T-helper 17 cell (primary cell): ENCODE measurements around the gene TBX21. TPM values are rescaled to one million over a fixed set of nuclear protein-coding genes. Genes with fewer than 3 reads are reported as not detected.

Source experiments
- ATAC-seq: fragments of 150-1000 bp; cut with Tn5 transposase; 2 replicates; pipeline ENCODE4 v1.10.0; 2021; ENCODE audit warnings: mild to moderate bottlenecking, moderate library complexity
- DNase-seq, 3 donors: peaks; one replicate each; pipeline versions ENCODE4 v3.0.0 to v3.0.0-alpha.2; 2020 to 2021
- H3K9me3 ChIP-seq: one replicate; pipeline ENCODE4 v1.7.0; 2013; ENCODE audit warnings: low read length, mild to moderate bottlenecking; ENCODE audit not compliant: control insufficient read depth, poor library complexity, severe bottlenecking
- H3K27ac Mint-ChIP-seq: one replicate; pipeline ENCODE4 v1.8.0; 2022; ENCODE audit warnings: mild to moderate bottlenecking, moderate library complexity, mixed read lengths
- H3K27me3 Mint-ChIP-seq: one replicate; pipeline ENCODE4 v1.8.0; 2022; ENCODE audit warnings: mixed read lengths
- H3K36me3 Mint-ChIP-seq: one replicate; pipeline ENCODE4 v1.8.0; 2022; ENCODE audit warnings: low read depth, mixed read lengths
- H3K4me1 Mint-ChIP-seq: one replicate; pipeline ENCODE4 v1.8.0; 2022; ENCODE audit warnings: mild to moderate bottlenecking, mixed read lengths
- H3K4me3 Mint-ChIP-seq: one replicate; pipeline ENCODE4 v1.8.0; 2022; ENCODE audit warnings: mild to moderate bottlenecking, moderate library complexity, mixed read lengths
- total RNA-seq, 4 donors: library from RNA in 2 of 4; stranded (reverse) in 2 of 4; gene quantifications; one replicate each; pipeline ENCODE4 v1.2.3 and lab custom pipeline; 2022 to 2026

Gene TBX21
- total RNA-seq, 2 donors from 2014 or later: 7.9 to 8.8 TPM

DNA sequence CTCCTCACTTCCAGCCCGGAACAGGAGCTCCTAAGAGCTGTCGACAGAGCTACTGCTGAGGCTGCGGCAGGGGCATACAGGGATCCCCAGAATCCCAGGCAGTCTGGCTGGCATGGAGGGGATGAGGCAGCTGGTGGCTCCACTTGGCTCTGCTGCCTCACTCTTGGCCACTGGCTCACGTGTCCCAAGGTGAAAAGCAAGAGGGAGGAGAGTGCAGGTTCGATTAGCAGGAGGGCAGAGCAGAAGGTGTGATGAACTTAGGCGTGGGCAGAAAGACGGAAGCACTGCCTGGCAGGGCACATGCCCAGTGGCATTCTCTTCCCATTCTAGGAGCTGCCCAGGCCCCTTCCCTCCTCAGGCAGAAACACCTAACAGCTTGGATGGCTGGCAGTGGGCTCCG, 11.3 kb upstream of the TBX21 start:
- ATAC-seq (no peak), DNase-seq (no peak)
- Mint-ChIP-seq H3K27ac (peak overlapping the region; percentile 49), H3K4me3 (peak overlapping the region; percentile 70), H3K27me3 (peaks cover 18% of the 10 kb centered on the region), H3K4me1 (peaks cover 49% of the 10 kb centered on the region), H3K36me3 (no peaks in the 10 kb centered on the region)
- peaks cover 3% of the 10 kb centered on the region for H3K9me3 ChIP-seq

DNA sequence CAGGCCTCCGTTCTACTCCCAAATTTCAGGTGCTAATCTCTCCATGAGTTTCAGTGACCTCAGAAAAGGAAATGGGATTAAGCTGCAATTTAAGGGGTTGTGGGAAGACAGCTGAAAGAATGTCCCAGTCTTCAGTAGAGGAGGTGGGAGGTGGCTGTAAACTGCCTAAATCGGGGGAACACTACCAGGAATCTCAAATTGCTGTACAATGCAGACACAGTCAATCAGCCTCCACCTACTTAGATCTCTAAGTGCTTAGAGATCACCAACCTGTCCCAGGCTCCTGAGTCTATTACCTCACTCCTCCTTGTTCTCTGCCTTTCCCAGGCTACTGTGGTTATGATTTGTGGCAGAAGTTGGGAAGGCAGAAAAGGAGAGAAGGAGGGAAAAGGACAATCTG, 8.3 kb upstream of the TBX21 start:
- peak overlapping the region; percentile 37 for H3K27ac Mint-ChIP-seq
- H3K4me3 Mint-ChIP-seq: no peak overlapping the region
- H3K36me3 Mint-ChIP-seq: no peaks in the 10 kb centered on the region
- peaks cover 3% of the 10 kb centered on the region for H3K9me3 ChIP-seq
- peaks cover 18% of the 10 kb centered on the region for H3K27me3 Mint-ChIP-seq
- peaks cover 33% of the 10 kb centered on the region for H3K4me1 Mint-ChIP-seq
- ATAC-seq (no peak), DNase-seq (no peak)

DNA sequence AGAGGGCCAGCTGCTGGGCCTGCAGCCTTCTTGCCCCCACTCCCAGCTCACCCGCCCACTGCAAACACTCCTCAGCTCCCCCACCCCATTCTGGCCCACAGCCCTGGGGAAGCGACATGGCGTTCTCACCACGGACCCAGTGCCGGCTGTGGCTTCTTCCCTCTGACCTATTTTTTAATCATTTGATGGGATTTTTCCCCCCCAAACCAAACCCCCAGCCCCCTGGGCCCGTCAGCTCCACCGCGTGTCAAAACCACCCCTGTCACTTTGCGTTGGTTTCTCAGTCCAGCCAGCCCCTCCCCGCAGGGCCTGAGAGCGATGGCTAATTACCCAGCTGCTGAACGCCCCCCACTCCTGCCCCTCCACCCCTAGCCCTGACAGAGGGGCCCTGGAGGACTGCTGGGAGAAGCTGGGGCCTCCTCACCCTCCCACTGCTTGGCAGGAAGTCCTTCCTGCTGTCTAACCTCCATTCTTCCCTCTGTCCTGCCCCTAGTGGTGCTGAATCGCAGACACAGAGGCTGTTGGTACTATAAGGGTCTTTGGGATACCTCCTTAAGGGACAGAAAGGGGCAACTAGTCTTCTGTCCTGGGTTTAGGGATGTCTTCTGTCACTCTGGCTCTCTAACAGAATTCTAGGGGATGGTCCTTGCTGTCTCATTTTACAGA, 7.5 kb upstream of the TBX21 start:
- ATAC-seq: no peak
- no peak for DNase-seq
- Mint-ChIP-seq H3K4me1 (peaks cover 28% of the 10 kb centered on the region), H3K27ac (peak overlapping the region; percentile 37), H3K4me3 (no peak overlapping the region), H3K27me3 (peaks cover 18% of the 10 kb centered on the region), H3K36me3 (no peaks in the 10 kb centered on the region)
- H3K9me3 ChIP-seq: peaks cover 2% of the 10 kb centered on the region

DNA sequence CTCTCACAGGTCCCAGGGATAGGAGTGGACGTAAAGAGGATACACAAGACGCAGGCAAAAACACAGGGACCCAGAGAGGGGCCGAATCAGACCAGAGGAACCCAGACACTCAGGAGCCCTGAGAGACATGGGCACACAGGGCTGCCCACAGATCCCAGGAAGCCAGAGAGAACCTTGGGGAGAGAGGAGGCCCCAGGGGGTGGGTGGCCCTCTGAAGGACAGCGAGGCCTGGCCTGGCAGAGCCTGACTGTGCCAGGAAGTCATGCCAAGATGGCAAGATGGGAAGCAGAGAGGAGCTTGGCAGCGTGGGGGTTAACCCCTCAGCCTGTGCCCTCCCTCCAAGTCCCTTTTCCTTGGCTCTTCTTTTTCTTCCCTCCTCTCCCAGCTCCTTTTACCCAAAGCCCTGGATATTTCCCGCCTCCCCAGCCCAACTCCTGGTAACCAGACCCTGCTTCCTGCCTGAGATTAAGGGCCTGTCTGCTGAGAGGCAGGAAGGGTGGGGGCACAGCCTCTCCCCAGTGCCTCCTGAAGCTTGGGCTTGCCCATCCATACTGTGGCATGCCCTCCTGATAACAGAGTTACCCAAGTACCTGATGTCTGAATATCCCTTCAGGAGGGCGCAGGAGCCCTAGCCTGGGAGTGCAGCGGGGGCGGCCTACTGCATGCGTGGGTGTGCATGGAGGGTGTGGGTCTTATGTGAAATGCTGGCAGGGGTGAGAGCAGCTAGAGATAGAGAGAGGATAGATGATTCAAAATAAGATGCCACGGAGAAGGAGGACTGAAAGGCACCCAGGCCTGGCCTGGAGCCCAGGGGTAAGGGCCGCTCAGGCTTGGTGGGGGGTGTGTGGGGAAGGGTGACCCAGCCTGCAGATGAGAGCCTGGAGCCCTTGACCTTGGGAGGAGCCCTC, 6.0 kb upstream of the TBX21 start:
- ATAC-seq (no peak), DNase-seq (no peak)
- no peak overlapping the region for H3K27ac Mint-ChIP-seq
- H3K9me3 ChIP-seq: no peaks in the 10 kb centered on the region
- H3K4me3 Mint-ChIP-seq: no peak overlapping the region
- H3K27me3 Mint-ChIP-seq: peaks cover 18% of the 10 kb centered on the region
- peaks cover 18% of the 10 kb centered on the region for H3K4me1 Mint-ChIP-seq
- no peaks in the 10 kb centered on the region for H3K36me3 Mint-ChIP-seq

DNA sequence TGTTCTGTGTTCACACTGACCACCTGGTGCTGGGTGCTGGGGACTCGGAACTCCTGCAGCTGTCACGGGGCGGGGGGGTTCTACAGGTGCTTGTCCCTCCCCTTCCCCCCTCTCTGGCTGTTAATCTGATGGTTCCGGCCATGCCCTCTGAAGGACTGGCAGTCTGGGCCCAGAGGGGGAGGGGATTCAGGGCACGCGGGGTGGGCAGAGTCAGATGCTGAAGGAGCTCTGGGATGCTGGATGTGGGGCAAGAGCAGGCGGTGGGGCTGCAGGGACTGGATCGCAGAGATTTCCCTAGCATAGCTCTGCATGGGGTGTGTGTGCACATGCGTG, 5.4 kb upstream of the TBX21 start:
- DNase-seq (no peak), ATAC-seq (no peak)
- H3K27ac Mint-ChIP-seq: no peak overlapping the region
- H3K27me3 Mint-ChIP-seq: peaks cover 18% of the 10 kb centered on the region
- no peaks in the 10 kb centered on the region for H3K36me3 Mint-ChIP-seq
- peaks cover 23% of the 10 kb centered on the region for H3K4me1 Mint-ChIP-seq
- H3K9me3 ChIP-seq: no peaks in the 10 kb centered on the region
- H3K4me3 Mint-ChIP-seq: no peak overlapping the region

DNA sequence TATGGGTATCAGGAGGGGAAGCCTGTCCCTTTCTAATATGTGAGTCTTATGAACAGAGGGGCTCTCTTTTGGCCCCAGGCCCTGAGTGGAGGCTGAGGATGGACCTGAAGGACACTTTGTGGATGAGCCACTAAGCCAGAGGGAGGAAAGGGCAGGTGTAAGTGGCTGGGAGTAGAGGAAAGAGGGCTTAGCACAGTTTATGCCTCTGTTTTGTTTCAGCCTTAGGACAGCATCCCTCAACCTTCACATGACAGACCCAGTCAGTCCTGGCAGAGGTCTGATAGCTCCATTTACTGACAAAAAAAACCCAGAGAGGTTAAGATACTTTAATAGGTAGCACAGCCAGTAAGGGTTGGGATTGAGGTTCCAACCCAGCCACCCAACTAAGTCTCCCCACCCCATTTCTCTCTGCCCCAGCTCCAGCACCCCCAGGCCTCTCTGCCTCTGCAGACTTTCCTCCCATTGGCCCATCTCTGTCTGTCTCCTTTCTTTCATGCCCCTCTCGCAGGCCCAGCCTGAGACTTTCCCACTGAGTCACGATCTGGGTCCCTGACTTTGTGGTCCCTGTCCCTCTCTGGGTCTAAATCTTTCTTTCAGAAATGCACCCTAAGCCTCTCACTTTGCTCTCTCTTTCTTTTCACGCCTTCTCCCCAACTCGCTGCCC, 4.7 kb upstream of the TBX21 start:
- Mint-ChIP-seq H3K4me3 (no peak overlapping the region), H3K27ac (no peak overlapping the region), H3K4me1 (peaks cover 26% of the 10 kb centered on the region), H3K27me3 (peaks cover 18% of the 10 kb centered on the region), H3K36me3 (no peaks in the 10 kb centered on the region)
- ATAC-seq (no peak), DNase-seq (no peak)
- H3K9me3 ChIP-seq: no peaks in the 10 kb centered on the region

DNA sequence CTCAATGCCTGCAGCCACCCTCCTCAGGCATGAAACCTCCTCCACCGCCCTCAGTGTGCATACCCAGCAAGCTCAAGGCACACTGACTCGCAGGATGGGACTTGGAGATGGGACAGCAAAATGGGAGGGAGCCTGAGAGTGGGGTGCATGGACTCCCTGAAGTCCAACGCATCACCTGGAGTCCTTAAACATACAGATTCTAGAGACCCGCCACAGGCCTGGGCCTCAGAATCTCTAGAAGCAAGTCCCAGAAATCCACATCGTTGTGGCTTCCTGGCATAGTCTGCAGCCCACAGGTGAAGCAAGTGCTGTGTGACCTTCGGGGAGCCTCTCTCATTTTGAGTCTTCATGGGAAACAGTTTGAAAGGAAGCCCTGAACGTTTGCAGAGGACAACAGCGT, 3.6 kb upstream of the TBX21 start:
- Mint-ChIP-seq H3K27me3 (peaks cover 26% of the 10 kb centered on the region), H3K27ac (no peak overlapping the region), H3K4me3 (no peak overlapping the region), H3K36me3 (peaks cover 2% of the 10 kb centered on the region), H3K4me1 (peaks cover 33% of the 10 kb centered on the region)
- no peak for ATAC-seq
- no peak for DNase-seq
- no peaks in the 10 kb centered on the region for H3K9me3 ChIP-seq

DNA sequence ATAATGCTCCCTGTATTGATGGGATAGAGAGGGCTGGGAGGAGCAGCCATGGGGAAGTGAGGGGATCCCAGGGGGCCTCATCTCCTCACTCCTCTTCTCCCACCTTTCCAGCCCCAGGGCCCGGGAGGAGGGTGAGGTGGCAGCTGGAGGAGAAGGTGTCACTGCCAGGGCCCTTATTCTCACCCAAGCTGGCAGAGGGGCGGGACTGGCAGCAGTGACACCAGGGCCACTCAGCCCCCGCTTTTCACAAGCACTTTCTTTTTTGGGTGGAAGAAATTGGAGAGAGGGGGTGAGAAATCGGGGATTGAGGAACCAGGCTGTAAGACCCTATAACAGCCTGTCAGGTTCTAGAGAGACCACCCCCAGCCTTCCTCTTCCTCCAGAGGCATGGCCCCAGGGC, 2.4 kb upstream of the TBX21 start:
- Mint-ChIP-seq H3K4me3 (no peak overlapping the region), H3K27me3 (peaks cover 20% of the 10 kb centered on the region), H3K27ac (no peak overlapping the region), H3K36me3 (peaks cover 2% of the 10 kb centered on the region), H3K4me1 (peaks cover 36% of the 10 kb centered on the region)
- H3K9me3 ChIP-seq: no peaks in the 10 kb centered on the region
- ATAC-seq (no peak), DNase-seq (no peak)

DNA sequence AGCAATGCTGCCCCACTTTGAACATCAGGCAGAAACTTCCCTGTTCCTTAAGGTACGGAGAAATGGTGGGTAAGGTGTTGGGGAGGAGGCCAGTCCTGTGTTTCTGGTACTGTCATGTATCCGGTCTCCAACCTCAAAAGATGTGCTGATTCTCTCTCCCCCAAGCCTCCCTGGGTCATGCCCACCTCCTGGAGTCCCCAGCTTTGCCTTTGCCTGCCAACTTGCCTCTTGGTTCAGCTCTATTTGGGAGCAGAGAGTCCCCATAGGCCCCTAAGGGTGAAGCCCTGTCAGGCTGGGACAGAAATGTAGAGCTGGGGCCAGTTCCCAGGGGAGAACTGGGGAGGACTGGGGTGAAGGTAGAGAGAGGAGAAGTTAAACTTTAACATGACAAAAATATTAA, 1.6 kb upstream of the TBX21 start:
- DNase-seq (no peak), ATAC-seq (no peak)
- H3K9me3 ChIP-seq: no peaks in the 10 kb centered on the region
- no peak overlapping the region for H3K27ac Mint-ChIP-seq
- peaks cover 2% of the 10 kb centered on the region for H3K36me3 Mint-ChIP-seq
- H3K27me3 Mint-ChIP-seq: peaks cover 17% of the 10 kb centered on the region
- no peak overlapping the region for H3K4me3 Mint-ChIP-seq
- H3K4me1 Mint-ChIP-seq: peaks cover 35% of the 10 kb centered on the region

DNA sequence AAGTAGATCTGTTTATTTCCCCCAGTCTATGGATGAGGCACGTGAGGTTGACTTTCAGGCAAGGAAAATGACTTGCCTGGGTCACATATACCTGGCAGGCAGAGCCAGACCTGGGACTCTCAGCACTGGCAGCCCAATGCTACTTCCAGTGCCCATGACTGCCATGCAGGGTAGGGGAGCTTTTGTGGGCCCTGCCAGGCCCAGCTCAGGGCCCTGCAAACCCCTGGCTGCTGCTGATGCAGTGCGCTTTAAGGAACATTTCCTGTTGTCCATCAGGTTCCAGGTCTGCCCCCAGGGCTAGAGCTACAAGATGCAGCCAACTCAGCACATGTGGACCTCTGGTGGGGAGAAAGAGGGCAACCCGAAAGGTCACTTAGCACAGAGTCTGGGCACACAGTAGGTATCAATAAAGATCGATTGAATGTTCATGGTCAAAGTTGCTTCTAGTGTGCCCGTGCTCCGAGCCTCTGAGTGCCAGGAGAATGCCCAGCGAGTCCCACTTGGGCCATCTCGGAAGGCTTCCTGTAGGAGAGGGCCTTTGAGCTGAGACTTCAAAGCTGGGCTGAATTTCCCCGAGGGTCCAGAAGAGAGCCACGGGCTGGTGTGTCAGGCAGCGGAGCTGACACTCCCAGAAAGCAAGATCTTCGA, 513 bp upstream of the TBX21 start:
- H3K27ac Mint-ChIP-seq: no peak overlapping the region
- H3K36me3 Mint-ChIP-seq: peaks cover 2% of the 10 kb centered on the region
- no peak for ATAC-seq
- peak overlapping the region; percentile 95 for H3K4me3 Mint-ChIP-seq
- no peak for DNase-seq
- peaks cover 14% of the 10 kb centered on the region for H3K27me3 Mint-ChIP-seq
- peaks cover 36% of the 10 kb centered on the region for H3K4me1 Mint-ChIP-seq
- no peaks in the 10 kb centered on the region for H3K9me3 ChIP-seq

DNA sequence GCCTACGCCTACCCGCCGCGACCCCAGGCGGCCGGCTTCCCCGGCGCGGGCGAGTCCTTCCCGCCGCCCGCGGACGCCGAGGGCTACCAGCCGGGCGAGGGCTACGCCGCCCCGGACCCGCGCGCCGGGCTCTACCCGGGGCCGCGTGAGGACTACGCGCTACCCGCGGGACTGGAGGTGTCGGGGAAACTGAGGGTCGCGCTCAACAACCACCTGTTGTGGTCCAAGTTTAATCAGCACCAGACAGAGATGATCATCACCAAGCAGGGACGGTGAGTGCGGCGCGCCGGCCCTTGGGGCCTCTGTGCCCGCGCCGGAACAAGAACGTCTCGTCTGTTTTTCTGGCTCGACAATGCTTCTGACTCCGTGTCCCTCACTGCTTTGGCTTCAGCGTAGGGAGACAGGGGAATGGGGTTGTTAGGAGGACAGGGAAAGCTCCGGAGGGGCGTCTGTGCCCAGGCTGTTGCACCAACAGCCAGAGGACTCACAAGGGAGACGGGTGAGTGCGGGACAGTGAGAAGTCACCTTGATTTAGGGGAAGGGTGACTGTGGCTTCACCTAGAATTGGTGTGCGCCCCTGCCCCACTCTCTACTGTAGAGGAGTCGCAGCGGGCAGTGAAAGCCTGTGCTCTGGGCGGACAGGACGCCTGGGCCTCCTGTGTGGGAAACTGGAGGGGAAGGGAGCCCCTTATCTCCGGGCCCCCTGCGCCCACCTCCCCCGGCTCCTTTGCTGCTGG, 806 bp downstream of the TBX21 start:
- DNase-seq (no peak), ATAC-seq (peak; percentile 5)
- H3K36me3 Mint-ChIP-seq: peaks cover 2% of the 10 kb centered on the region
- peak overlapping the region; percentile 94 for H3K27ac Mint-ChIP-seq
- peak overlapping the region; percentile 95 for H3K4me3 Mint-ChIP-seq
- peaks cover 8% of the 10 kb centered on the region for H3K27me3 Mint-ChIP-seq
- peaks cover 33% of the 10 kb centered on the region for H3K4me1 Mint-ChIP-seq
- no peaks in the 10 kb centered on the region for H3K9me3 ChIP-seq

DNA sequence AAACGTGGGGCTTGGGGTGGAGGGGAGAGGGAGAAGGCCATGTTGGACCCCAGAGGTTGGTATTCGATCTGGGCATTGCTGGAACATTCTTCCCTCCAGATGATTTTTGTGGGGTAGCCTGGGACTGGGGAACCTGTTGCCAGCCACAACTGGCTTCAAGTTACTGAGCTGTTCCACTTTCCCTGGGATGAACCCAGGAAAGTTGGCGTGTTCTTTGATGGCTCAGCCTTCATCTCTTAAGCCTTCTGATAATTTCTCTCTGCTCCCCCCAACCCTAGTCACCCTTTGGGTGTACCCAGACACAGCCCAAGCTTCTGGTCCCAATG, 2.1 kb downstream of the TBX21 start:
- peaks cover 8% of the 10 kb centered on the region for H3K27me3 Mint-ChIP-seq
- DNase-seq: no peak
- H3K4me1 Mint-ChIP-seq: peaks cover 35% of the 10 kb centered on the region
- ATAC-seq: no peak
- H3K9me3 ChIP-seq: no peaks in the 10 kb centered on the region
- peak overlapping the region; percentile 94 for H3K27ac Mint-ChIP-seq
- peak overlapping the region; percentile 95 for H3K4me3 Mint-ChIP-seq
- H3K36me3 Mint-ChIP-seq: peaks cover 2% of the 10 kb centered on the region
